ENCODE results near the gene SIX2. TPM values are rescaled to one million over a fixed set of nuclear protein-coding genes. Genes with fewer than 3 reads are reported as not detected.

SIX2 gene
- total and polyA plus RNA-seq, 9 of the 15 experiments (the other 6 are each of a cell fraction or from before 2014, with no cell fraction given), result not detected

GRCh38 chr2:44967727-44968432 lies 41.4 kb downstream of the SIX2 start:
- no TSS peak for BruUV-seq (replicated peaks)
- DNase-seq (ENCODE audit: extremely low read depth in 1 of 4, low spot score in 3 of 4) (no peak), ATAC-seq (no peak), FAIRE-seq (no peak)
- intact Hi-C loops (cut with micrococcal nuclease), result no loop called here
- Histone ChIP-seq H3K27ac (ENCODE audit: extremely low read depth, low read depth, low read length) (no peak overlapping the region), H3K27me3 (ENCODE audit: control insufficient read depth in 2 of 2, insufficient read depth in 2 of 2, low read length in 2 of 2) (peaks cover 3 to 43% of the 10 kb centered on the region in 2 experiments), H3K79me2 (ENCODE audit: control insufficient read depth, insufficient read depth, low read length) (no peaks in the 10 kb centered on the region), H3K4me2 (ENCODE audit: insufficient read depth, low read length) (no peak overlapping the region), H2AFZ (ENCODE audit: low read depth, low read length) (no peak overlapping the region), H3K9ac (ENCODE audit: insufficient read depth in 1 of 2, low read depth in 2 of 2, low read length in 2 of 2) (no peak overlapping the region), H3K36me3 (ENCODE audit: control insufficient read depth, insufficient read depth, low read length) (no peaks in the 10 kb centered on the region), H3K4me3 (no peak overlapping the region), H3K9me1 (ENCODE audit: control insufficient read depth, insufficient read depth, low read length) (no peaks in the 10 kb centered on the region), H4K20me1 (replicated peaks; ENCODE audit: control insufficient read depth, insufficient read depth, low read length) (no peaks in the 10 kb centered on the region; the same call in 1 of the 2 replicates), H3K9me3 (replicated peaks; ENCODE audit: control insufficient read depth, insufficient read depth, low read depth, low read length) (no peaks in the 10 kb centered on the region), H3K4me1 (replicated peaks in 1 of 2; ENCODE audit: control insufficient read depth in 2 of 2, insufficient read depth in 2 of 2, low read length in 2 of 2) (peaks cover 0 to 3% of the 10 kb centered on the region in 2 experiments; a peak in 2 of 5 replicates)
- in situ Hi-C loops (cut with MboI), result no loop called here
- POLR2A ChIA-PET, result no interaction called here
- 1% methylated on average over 5 of the region's 5 CpGs for WGBS (ENCODE audit: insufficient coverage, low coverage, missing lambda C conversion rate)
- TF ChIP-seq SRF (CRISPR knock-in tag; IDR thresholded peaks at IDR 0.05) (no peak), SMAD1 (IDR thresholded peaks at IDR 0.05; ENCODE audit: low read depth, low read length, partially characterized antibody) (no peak), HIVEP1 (CRISPR knock-in tag; IDR thresholded peaks at IDR 0.05) (no peak), ZNF79 (CRISPR knock-in tag; IDR thresholded peaks at IDR 0.05; ENCODE audit: low read depth) (no peak), CCAR2 (IDR thresholded peaks at IDR 0.05; ENCODE audit: low read depth, low read length) (no peak), ADNP (tag; IDR thresholded peaks at IDR 0.05) (no peak), MLLT1 (IDR thresholded peaks at IDR 0.05) (no peak), ZBTB8A (IDR thresholded peaks at IDR 0.05; ENCODE audit: partially characterized antibody) (no peak), CBX8 (IDR thresholded peaks at IDR 0.05; ENCODE audit: borderline replicate concordance, extremely low read depth, low read depth, low read length, poor library complexity, severe bottlenecking) (no peak), STAT6 (CRISPR knock-in tag; IDR thresholded peaks at IDR 0.05) (no peak), USF1 (CRISPR knock-in tag; IDR thresholded peaks at IDR 0.05) (no peak), POLR2B (IDR thresholded peaks at IDR 0.05; ENCODE audit: low read depth, partially characterized antibody) (no peak), XRCC5 (IDR thresholded peaks at IDR 0.05; ENCODE audit: low read depth, low read length) (no peak), ZNF165 (CRISPR knock-in tag; IDR thresholded peaks at IDR 0.05; ENCODE audit: borderline replicate concordance) (no peak)
- CTCF ChIA-PET (ENCODE audit: low intra/inter-chr PET ratio), result no interaction called here

Measured in K562 (cell line).